ENCODE data around the gene HHAT. TPM values are rescaled to one million over a fixed set of nuclear protein-coding genes. Genes with fewer than 3 reads are reported as not detected.

The HHAT gene
- total RNA-seq, 1 donor from 2014 or later = 2.3 TPM

DNA sequence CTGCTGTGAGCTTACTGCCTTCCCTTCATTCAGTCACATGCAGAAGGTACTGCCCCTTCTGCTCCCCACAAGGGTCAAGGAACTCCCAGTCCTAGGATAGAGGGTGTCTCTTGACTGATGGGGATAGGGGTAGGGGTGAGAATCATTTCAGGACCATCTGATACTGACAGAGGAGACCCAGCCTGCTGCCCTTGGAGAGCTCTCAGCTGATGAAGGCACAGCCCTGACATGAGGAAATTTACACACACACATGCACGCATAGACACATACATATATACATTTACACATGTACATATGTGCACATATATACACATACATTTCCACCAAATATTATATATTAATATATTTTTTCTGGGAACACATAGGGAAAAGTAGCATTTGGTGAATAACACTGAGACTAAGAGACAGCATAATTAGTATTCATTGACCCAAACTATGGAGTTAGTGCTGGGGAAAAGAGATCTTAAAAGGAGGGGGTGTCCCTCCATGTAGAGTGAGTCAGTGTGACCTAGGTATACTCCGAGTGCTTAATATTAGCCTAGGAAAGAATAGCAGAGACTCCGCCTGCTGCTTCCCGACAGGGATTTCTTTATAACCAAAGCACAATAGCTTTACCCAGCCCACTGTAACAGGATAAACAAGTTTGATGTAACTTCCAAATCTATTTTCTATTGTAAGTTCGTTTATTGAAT, 27.6 kb upstream of the HHAT start:
- no peak overlapping the region for H3K4me3 Mint-ChIP-seq (ENCODE audit: unreplicated experiment)
- peaks cover 7% of the 10 kb centered on the region for H3K9me3 Mint-ChIP-seq (ENCODE audit: unreplicated experiment)
- TF ChIP-seq, protein P1, sequence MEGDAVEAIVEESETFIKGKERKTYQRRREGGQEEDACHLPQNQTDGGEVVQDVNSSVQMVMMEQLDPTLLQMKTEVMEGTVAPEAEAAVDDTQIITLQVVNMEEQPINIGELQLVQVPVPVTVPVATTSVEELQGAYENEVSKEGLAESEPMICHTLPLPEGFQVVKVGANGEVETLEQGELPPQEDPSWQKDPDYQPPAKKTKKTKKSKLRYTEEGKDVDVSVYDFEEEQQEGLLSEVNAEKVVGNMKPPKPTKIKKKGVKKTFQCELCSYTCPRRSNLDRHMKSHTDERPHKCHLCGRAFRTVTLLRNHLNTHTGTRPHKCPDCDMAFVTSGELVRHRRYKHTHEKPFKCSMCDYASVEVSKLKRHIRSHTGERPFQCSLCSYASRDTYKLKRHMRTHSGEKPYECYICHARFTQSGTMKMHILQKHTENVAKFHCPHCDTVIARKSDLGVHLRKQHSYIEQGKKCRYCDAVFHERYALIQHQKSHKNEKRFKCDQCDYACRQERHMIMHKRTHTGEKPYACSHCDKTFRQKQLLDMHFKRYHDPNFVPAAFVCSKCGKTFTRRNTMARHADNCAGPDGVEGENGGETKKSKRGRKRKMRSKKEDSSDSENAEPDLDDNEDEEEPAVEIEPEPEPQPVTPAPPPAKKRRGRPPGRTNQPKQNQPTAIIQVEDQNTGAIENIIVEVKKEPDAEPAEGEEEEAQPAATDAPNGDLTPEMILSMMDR (IDR thresholded peaks at IDR 0.05; ENCODE audit: partially characterized antibody, unreplicated experiment) = no peak
- DNase-seq = no peak
- no peaks in the 10 kb centered on the region for H3K36me3 Mint-ChIP-seq (ENCODE audit: unreplicated experiment)
- peaks cover 2% of the 10 kb centered on the region for H3K27me3 Mint-ChIP-seq (ENCODE audit: unreplicated experiment)
- H3K4me1 Mint-ChIP-seq (ENCODE audit: low read depth, unreplicated experiment) = peaks cover 5% of the 10 kb centered on the region
- H3K27ac Mint-ChIP-seq (ENCODE audit: unreplicated experiment) = no peak overlapping the region

DNA sequence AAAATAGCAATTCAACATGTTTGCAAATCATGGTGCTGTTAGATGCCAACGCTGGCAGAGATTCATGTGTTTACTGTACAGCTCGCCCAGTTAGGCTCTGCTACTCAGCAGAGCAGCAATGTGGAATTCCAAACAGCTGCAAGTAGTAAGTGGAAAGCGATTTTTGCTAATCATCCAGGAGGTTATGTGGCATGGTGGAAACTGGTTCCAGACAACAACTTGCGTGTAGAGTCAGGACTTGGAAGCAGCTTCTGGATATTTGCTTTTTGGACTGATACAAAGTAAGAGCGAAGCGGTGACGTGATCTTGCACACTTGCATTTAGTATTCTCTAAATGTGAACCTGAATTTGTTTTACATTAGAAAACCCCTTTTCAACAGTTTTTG, 27.1 kb upstream of the HHAT start:
- Mint-ChIP-seq H3K4me1 (ENCODE audit: low read depth, unreplicated experiment) (peaks cover 5% of the 10 kb centered on the region), H3K4me3 (ENCODE audit: unreplicated experiment) (no peak overlapping the region), H3K9me3 (ENCODE audit: unreplicated experiment) (peaks cover 7% of the 10 kb centered on the region), H3K36me3 (ENCODE audit: unreplicated experiment) (no peaks in the 10 kb centered on the region), H3K27me3 (ENCODE audit: unreplicated experiment) (peaks cover 2% of the 10 kb centered on the region), H3K27ac (ENCODE audit: unreplicated experiment) (no peak overlapping the region)
- DNase-seq = no peak
- TF ChIP-seq, protein P1 (IDR thresholded peaks at IDR 0.05; ENCODE audit: partially characterized antibody, unreplicated experiment) = no peak

DNA sequence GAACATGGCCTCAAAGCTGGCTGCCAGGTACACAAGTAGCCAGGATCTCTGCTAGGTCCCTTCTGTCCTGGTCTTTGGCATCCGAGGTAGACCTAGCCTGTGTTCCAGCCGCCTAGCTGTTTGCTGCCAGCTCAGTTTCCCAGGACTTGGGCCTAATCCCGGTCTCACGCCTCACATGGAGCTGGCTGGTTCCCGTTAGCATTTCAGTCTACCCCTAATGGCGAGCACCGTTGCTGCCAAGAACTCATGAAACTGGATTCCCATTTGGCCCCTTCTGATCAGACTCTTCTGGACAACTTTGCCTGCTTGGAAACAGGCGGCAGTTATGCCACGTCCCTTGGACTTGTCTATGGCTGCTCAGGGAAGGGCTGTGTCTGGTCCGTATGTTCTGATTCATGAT, 26.2 kb upstream of the HHAT start:
- H3K27ac Mint-ChIP-seq (ENCODE audit: unreplicated experiment) = no peak overlapping the region
- TF ChIP-seq, protein P1 (IDR thresholded peaks at IDR 0.05; ENCODE audit: partially characterized antibody, unreplicated experiment) = no peak
- peaks cover 2% of the 10 kb centered on the region for H3K27me3 Mint-ChIP-seq (ENCODE audit: unreplicated experiment)
- no peak overlapping the region for H3K4me3 Mint-ChIP-seq (ENCODE audit: unreplicated experiment)
- peaks cover 1% of the 10 kb centered on the region for H3K9me3 Mint-ChIP-seq (ENCODE audit: unreplicated experiment)
- H3K4me1 Mint-ChIP-seq (ENCODE audit: low read depth, unreplicated experiment) = peaks cover 5% of the 10 kb centered on the region
- no peak for DNase-seq
- H3K36me3 Mint-ChIP-seq (ENCODE audit: unreplicated experiment) = no peaks in the 10 kb centered on the region

DNA sequence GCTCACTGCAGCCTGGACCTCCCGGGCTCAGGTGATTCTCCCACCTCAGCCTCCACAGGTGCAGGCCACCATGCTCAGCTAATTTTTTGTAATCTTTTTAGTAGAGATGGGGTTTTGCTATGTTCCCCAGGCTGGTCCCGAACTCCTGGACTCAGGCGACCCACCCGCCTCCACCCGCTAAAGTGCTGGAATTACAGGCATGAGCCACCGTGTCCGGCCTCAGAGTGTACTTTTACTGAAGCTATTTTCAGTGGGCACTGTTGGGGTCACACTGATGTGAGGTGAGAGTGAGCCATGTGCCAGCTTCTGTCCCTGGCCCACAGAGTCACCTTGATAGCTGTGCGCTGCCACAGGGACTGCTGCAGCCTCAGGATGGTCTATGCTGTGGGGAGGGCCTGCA, 25.3 kb upstream of the HHAT start:
- H3K9me3 Mint-ChIP-seq (ENCODE audit: unreplicated experiment) = no peaks in the 10 kb centered on the region
- peaks cover 2% of the 10 kb centered on the region for H3K27me3 Mint-ChIP-seq (ENCODE audit: unreplicated experiment)
- no peak for DNase-seq
- TF ChIP-seq, protein P1 (IDR thresholded peaks at IDR 0.05; ENCODE audit: partially characterized antibody, unreplicated experiment) = no peak
- H3K36me3 Mint-ChIP-seq (ENCODE audit: unreplicated experiment) = no peaks in the 10 kb centered on the region
- no peak overlapping the region for H3K27ac Mint-ChIP-seq (ENCODE audit: unreplicated experiment)
- H3K4me1 Mint-ChIP-seq (ENCODE audit: low read depth, unreplicated experiment) = peaks cover 5% of the 10 kb centered on the region
- no peak overlapping the region for H3K4me3 Mint-ChIP-seq (ENCODE audit: unreplicated experiment)

DNA sequence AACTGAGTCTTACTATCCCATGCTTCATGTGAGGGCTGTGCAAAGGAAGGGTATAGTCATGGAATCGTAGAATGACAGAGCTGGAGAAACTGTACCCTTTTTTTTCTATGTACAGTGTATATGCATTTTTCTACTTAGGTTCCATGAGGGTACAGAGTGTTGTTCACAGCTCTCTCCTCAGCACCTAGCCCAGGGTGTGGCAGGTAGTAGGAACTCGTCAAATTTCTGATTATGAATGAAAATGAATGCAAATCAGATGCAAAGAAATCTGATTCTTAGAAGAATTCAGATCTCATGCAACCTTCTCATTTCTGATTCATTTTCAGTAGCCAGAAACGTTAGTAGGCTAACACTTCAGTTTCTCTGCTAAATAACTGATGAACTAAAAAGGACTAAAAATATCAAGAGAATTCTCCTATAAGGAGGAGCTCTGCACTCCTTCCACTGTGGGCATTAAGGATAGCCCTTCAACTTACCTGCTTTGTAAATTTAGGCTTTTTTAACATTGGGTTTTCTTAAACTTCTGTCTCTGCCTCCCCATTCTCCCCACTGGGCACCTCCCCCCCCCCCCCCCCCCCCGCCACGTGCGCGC, 18.0 kb upstream of the HHAT start:
- Mint-ChIP-seq H3K4me1 (ENCODE audit: low read depth, unreplicated experiment) (no peaks in the 10 kb centered on the region), H3K27me3 (ENCODE audit: unreplicated experiment) (no peaks in the 10 kb centered on the region), H3K4me3 (ENCODE audit: unreplicated experiment) (peak overlapping the region; percentile 92), H3K9me3 (ENCODE audit: unreplicated experiment) (peaks cover 2% of the 10 kb centered on the region), H3K36me3 (ENCODE audit: unreplicated experiment) (no peaks in the 10 kb centered on the region), H3K27ac (ENCODE audit: unreplicated experiment) (no peak overlapping the region)
- TF ChIP-seq, protein P1 (IDR thresholded peaks at IDR 0.05; ENCODE audit: partially characterized antibody, unreplicated experiment) = no peak
- no peak for DNase-seq
